GM21825 (cell line): ENCODE measurements around the gene CD320.
A peak's percentile ranks its signal among the peaks of the same experiment; 100 is the strongest.
"Not testable (repeated sequence)": the region's sequence is repeated elsewhere in the genome, so short reads cannot be mapped to it uniquely, and the experiment has no call there.

Source experiments
- ATAC-seq: cut with Tn5 transposase; IDR thresholded peaks from one replicate; pipeline ENCODE4 v1.9.1; 2021; ENCODE audit warnings: mild to moderate bottlenecking, moderate library complexity; ENCODE audit not compliant: unreplicated experiment

CD320 gene

DNA sequence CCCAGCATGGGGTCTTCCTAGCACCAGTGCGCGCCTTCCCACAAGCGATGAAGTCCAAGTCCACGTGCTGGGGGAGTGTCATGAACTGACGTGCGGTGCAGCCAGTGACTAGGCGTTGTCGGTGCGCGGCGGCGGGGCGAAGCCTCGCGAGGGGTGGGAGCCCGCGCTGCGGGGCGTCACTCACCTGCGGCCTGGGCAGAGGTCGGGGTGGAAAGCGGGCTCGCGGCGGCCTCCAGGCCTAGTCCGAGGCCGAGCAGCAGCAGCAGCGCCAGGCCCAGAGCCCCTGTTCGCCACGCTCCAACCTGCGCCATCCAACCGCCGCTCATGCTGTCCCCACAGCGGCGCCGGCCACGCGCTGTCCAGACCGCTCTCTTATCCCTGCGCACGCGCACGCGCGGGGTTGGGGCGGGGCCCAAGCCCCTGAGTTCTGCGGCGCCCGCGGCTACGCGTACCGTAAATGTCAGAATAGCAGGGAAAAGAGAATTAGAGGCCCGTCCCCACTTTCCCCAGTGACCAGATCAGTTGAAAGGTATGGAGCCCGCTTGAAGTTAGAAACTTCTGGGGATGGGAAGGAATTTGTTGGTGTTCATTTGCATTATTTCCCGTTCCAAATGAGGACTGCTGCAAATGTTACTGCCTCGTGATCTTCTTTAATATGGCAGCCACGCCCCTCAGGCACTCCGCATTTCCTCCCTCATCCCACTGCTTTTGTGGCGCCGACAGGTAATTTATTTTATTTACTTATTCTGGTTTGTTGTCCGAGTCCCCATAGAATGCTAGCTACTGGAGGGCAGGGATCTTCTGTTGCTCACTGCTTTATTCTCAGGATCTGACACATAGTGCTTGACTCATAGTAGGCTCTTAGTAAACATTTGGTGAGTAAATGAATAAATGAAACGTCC lies at the start of gene CD320:
CD320 (minus strand) TSS at position 394 of the 902 bp plus-strand sequence; CDS start at position 326, 68 bp downstream.
- ATAC-seq, result peak; percentile 65

DNA sequence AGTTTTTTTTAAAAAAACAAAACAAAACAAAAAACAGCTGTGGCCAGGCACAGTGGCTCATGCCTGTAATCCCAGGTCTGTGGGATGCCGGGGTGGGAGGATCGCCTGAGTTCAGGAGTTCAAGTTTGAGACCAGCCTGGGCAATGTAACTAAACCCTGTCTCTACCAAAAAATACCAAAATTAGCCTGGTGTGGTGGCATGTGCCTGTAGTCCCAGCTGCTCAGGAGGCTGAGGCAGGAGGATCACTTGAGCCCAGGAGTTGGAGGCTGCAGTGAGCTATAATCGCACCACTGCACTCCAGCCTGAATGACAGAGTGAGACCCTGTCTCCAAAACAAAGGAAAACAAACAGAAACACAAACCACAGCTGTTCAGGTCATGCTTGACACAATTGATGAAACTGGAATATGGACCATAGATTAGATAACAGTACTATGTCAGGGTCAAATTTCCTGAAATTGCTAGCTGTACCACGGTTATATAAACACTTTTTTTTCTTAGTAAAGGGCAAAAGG lies 48.9 kb upstream of the CD320 start:
- ATAC-seq, result no peak

DNA sequence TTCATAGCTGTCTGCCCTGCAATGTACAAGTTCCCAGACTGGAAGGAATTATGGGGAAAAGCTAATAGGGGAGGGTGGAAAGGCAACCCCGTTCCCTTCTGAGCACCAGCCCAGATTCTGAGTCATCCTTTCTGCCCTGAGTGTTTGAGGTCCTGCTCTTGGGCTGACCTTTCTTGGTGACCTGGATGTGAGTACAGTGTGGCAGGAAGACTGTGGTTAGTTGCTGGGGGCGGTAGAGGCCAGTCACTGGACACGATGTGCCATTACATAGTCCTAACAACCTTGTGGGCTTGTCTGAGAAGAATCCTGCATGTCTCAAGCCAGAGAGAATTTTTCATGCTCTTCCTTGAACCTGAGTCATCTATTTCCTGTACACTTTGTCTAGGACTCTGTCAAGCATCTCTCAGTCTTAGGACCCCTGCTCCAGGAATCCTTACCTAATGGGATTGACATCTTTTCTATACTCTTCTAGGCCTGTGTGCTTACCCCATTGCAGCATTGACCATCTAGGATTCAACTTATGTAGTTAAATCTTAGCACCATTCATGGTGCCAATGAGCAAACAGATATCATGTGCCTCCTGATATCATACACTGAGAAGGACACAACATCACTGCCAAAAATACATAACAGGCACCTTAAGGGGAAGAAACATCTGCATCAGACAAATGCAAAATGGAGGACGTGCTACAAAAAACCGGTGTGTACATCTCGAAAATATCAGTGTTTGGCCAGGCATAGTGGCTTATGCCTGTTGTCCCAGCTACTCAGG lies 47.7 kb upstream of the CD320 start:
- no peak for ATAC-seq

DNA sequence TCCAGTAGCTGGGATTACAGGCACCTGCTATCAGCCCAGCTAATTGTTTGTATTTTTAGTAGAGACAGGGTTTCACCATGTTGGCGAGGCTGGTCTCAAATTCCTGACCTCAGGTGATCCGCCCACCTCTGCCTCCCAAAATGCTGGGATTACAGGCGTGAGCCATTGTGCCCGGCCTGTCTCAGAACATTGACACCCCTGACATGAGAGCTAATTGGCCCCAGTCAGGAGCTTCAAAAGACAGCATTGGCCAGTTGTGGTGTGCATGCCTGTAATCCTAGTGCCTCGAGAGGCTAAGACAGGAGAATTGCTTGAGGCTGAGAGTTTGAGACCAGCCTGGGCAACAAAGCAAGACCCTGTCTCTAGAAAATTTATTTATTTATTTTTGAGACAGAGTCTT lies 44.7 kb upstream of the CD320 start:
- not testable (repeated sequence) for ATAC-seq

DNA sequence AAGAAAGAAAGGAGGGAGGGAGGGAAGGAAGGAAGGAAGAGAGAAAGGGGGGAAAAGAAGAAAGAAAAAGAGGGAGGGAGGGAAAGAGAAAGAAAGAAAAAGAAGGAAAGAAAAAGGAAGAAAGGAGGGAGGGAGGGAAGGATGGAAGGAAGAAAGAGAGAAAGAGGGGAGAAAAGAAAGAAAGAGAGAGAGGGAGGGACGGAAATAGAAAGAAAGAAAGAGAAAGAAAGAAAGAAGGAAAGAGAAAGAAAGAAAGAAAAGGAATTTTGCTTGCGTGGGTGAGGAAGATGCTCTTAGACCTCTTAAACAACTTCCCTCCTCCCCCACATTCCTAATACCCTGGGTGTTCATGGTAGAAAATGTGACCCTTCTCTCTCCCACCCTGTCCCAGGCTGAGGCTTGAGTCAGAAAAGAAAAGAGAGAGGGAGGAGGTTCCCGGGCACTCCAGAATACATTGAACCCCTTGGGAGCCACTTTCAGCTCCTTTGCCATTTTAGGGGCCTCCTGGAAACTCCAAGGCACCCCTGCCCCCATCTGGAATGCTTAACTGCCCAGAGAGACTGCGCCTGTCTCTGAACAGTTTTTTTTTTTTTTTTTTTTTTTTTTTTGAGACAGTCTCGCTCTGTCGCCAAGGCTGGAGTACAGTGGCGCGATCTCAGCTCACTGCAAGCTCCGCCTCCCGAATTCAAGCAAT lies 44.1 kb upstream of the CD320 start:
- ATAC-seq, result no peak

DNA sequence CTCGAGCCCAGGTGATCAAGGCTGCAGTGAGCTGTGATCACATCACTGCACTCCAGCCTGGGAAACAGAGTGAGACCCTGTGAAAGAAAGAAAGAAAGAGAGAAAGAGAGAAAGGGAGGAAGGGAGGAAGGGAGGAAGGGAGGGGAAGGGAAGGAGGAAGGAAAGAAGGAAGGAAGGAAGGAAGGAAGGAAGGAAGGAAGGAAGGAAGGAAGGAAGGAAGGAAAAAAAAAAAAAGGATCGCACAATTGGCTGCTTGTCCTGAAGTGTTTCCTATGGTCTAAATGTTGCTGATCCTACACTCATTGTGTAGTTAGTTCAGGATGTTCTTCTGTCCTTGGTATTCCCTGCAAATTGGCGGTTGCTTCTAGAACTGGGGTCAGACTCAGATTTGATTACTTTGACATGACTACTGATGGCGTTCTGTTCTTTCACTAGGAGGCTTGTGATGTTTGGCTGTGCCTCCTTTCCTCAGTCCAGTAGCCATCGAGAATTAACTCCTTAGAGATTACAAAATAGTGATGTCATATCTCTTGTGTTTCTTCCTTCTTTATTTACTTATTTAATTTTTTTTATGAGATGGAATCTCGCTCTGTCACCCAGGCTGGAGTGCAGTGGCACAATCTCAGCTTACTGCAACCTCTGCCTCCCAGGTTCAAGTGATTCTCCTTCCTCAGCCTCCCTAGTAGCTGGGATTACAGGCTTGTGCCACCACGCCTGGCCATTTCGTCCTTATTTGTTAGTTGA lies 41.6 kb upstream of the CD320 start:
- not testable (repeated sequence) for ATAC-seq

DNA sequence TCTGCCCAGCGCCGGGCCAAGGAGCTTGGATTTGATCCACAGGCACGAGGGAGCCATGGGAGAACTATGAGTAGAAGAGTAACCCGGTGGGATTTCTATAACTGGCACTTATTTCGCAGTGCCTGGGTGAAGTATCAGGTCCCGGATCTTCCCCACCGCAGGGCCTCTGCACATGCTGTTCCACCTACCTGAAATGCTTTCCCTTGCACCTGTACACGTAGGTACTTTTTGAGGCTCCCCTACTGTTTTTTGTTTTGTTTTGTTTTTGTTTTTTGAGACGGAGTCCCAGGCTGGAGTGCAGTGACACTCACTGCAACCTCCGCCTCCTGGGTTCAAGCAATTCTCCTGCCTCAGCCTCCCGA lies 35.3 kb upstream of the CD320 start:
- no peak for ATAC-seq

DNA sequence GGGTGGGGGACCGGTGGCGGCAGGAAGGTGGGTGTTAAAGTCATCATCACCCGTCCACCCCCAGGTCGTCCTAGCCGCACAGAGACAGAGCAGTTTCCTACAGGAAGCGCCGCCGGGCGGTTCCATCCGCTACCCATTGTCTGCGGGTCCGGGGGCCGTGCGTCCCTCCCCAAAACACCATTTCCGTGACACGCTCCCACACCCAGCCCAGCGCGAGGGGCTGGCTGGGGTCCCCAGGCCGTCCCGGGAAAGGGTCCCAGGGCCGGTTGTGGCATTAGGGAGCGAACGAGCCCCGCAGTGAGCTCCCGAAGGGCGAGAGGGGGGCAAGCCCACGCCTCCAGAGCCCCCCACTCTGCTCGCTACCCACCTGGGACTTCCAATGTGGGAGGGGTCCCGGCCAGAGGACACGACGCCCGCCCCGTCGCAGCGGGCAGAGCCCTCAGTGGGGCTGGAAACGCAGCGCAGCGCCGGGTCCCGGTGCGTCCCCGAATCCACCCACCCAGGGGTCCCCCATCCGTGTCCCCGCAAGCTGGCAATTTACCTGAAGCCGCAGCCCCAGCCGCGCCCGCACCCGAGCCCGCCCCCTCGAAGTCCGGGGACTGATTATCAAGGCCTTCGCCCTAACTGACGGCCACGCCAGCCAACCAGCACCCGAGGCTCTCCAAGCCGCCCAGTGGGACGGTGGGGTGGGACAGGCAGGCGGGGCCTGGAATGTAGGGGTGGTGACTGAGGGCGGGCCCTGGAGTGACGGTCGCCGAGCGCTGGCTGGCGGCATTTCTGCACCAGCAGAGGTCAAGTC lies 34.7 kb upstream of the CD320 start, which contains the start of gene KANK3:
KANK3 (minus strand) TSS at position 579 of the 799 bp plus-strand sequence. CDS start 5,434 bp downstream, outside the sequence.
- peak; percentile 97 for ATAC-seq

DNA sequence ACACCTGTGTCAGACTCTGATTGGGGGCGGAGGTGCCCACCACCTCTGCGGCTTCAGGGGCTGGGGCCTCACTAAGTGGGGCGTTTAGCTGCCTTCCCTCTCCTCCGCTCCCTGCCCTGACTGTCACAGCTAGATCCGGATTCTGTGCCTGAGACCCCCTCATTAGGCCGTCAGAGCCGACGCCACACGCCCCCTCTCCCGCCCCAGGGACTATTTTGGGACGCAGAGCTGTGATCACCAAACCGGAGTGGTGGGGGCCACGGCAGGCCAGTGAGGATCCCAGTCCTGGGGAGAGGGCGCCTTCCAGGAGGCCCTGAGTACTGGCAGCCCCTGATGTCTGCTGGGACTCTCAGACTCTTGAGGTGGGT lies 34.1 kb upstream of the CD320 start:
- no peak for ATAC-seq

DNA sequence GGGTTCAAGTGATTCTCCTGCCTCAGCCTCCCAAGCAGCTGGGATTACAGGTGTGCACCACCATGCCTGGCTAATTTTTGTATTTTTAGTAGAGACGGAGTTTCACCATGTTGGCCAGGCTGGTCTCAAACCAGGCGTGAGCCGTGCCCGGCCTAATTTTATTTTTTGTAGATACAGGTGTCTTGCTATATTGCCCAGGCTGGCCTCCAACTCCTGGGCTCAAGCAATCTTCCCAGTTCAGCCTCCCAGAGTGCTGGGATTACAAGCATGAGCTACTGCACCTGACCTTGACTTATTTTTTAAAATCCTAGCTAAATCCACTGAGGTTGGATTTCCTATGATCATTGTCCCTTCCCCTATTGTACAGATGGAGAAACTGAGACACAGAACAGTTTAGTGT lies 33.3 kb upstream of the CD320 start:
- ATAC-seq, result not testable (repeated sequence)

DNA sequence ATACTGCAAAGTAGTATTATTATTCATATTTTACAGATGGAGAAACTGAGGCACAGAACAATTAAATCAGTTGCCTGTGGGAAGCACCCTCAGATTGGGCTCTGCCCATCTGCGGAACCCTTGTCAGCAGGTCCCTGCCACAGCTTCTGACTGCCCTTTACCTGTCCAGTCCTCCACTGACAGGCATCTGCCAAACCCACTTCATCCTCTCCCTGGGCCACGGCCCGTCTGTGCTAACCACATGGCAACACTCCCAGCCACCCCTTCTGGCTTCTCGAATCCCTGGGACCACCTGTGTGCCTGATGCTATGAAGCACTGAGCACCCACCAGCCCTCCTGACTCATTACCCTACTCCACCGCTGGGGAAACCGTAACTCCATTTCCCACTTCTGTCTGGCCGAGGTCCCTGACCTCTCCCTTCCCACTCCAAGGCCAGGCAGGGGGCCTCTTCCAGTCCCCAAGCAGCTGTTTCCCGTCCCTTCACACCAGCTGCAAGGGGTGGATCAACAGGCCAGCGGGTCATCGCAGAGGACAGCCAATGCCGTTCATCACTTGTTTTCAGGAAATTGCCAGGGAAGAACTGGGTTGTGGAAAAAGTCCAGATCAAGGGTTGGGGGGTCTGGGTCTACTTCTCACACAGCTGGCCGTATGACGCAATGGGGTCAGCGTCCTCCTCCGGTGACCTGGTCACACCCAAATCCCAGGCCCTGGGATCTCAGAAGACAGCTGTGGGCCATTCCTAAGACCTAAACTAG lies 32.4 kb upstream of the CD320 start:
- no peak for ATAC-seq

DNA sequence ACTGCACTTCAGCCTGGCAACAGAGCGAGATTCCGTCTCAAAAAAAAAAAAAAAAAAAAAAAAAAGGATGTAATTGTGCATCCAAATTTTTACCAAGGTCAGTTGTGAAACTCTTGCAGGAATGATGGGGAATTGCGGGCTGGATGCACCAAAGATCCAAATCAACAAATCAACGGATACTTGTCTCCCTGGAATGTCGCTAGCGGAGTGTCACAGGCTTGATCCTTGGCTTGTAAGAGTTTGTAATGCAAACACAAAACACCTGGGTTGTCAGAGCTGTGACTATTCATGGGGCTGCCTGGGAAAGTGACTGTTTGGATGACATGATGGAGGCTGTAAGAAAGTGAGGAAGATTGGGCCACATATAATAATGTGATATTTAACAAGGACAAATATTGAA lies 30.7 kb upstream of the CD320 start:
- no peak for ATAC-seq

DNA sequence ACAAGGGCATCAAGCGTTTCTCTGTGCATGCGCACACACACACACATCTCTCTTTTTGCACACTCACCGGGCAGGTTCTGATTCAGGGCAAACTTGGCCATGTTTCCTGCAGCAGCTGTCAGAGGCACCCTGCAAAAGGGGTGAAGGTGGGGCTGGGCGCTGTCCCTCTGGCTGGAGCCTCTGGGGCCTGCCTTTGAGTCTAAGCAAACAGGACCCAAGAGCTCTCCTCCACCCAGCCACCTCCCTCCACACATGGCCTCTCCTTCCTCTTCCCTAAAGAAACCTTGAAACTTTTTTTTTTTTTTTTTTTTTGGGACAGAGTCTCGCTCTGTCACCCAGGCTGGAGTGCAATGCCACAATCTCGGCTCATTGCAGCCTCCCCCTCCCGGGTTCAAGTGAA lies 29.6 kb upstream of the CD320 start:
- no peak for ATAC-seq

DNA sequence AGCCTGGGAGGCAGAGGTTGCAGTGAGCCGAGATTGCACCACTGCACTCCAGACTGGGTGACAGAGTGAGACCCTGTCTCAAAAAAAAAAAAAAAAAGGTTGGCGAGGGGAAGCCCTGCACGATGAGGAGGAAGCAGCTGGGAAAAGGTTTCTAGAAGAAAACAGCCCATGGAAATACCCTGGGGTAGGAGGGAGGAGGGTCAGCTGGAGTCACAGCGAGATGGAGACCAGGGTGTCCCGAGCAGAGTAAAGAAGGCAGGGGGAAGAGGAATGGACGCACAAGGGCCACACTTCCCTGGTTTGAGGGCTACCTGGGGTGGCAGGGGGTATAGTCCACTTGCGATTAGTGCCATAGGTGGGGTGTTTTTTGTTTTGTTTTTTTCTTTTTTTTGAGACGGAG lies 28.5 kb upstream of the CD320 start:
- no peak for ATAC-seq

DNA sequence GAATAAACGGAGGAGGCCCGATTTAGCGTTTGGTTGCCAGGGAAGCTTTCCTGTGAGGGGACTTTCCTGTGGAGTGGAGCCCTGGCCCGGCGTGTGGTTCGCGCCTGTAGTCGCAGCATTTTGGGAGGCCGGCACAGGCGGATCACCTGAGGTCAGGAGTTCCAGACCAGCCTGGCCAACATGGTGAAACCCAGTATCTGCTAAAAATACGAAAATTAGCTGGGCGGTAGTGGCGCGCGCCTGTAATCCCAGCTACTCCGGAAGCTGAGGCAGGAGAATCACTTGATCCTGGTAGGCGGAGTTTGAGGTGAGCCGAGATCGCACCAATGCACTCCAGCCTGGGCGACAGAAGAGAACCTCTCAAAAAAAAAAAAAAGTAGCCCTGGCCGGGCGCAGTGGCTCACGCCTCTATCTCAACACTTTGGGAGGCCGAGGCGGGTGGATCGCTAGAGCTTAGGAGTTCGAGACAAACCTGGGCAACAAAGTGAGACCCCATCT lies 28.0 kb upstream of the CD320 start:
- ATAC-seq, result no peak

DNA sequence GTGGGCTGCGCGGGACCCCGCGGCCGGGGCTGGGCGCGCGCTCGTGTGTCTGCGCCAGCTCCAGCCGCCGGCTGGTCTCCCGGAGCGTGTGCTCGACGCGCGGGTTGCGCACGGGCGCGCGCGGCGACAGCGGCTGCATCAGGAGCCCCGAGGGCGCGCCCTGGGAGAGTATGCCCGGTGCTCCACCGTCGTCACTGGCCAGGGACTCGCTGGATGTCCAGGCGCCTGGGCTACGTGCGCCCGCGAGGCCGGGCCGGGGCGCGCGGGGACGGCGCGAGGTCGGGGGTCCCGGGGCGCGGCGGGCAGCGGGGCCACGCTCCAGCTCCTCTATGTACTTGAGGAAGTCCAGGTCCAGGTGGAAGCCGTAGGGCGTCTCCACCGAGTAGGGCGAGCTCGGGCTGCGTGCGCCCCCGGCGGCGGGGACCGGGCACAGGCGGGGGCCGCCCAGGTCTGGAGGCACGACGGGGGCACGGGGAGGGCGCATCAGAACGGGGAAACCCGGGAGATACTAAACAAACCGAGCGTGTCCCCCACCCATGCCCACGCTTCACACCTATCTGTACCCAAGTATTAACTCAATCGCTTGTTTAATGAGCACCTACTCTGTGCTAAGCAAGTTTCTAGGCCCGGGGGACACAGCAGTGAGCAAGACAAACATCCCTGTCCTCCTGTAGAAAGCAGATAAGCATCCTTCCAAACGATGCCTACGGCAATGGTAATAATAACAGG lies 27.3 kb upstream of the CD320 start:
- no peak for ATAC-seq

DNA sequence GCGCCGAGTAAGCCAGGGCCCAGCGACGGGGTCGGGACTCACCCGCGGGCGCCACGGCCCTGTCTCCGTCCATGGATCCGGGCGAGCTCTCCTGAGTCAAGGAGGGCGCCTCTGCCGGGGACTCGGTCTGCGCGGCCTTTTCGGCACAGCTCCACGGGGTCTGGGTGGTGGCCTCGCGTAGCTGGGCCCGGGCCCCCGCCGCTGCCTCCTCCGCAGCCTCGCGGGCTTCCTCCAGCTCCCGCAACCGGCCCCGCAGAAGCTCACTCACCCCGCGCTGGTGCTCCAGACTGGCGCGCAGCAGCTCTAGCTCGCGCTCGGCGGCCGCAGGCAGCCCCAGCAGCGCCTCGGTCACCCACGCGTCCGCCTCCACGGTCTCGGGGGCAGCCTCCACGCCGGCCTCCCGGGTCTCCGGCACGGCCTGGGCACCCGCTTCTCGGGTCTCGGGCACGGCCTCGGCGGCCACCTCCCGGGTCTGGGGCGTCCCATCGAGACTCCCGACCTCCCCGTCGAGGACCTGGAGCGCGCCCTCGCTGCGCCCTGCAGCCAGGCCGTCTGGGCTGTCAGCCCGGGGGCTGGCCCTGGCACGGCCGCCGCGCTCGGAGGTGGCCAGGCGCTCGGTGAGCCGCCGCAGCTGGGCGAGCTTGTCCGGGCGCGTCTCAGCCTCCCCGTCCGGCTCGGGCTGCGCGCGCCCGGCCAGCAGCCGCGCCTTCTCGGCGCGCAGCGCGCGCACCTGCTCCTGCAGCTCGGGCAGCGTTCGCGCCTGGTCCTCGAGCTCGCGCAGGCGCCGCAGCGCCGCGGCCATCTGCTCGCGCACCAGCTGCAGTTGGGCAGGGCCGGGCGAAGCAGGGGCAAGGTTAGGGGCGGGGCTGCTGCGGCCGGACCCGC lies 26.5 kb upstream of the CD320 start:
- no peak for ATAC-seq
